ENCODE data around the gene SNX20.

GRCh38 chr16:50709061-50709684, 28.1 kb upstream of the SNX20 start:
- TF ChIP-seq, protein P1, sequence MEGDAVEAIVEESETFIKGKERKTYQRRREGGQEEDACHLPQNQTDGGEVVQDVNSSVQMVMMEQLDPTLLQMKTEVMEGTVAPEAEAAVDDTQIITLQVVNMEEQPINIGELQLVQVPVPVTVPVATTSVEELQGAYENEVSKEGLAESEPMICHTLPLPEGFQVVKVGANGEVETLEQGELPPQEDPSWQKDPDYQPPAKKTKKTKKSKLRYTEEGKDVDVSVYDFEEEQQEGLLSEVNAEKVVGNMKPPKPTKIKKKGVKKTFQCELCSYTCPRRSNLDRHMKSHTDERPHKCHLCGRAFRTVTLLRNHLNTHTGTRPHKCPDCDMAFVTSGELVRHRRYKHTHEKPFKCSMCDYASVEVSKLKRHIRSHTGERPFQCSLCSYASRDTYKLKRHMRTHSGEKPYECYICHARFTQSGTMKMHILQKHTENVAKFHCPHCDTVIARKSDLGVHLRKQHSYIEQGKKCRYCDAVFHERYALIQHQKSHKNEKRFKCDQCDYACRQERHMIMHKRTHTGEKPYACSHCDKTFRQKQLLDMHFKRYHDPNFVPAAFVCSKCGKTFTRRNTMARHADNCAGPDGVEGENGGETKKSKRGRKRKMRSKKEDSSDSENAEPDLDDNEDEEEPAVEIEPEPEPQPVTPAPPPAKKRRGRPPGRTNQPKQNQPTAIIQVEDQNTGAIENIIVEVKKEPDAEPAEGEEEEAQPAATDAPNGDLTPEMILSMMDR (IDR thresholded peaks at IDR 0.05): no peak
- TF ChIP-seq POLR2AphosphoS5 (IDR thresholded peaks at IDR 0.05; ENCODE audit: low read depth, low read length): no peak
- TF ChIP-seq SIN3A (IDR thresholded peaks at IDR 0.05; ENCODE audit: borderline replicate concordance, insufficient read depth, low read depth, low read length): no peak
- TF ChIP-seq REST (IDR thresholded peaks at IDR 0.05; ENCODE audit: insufficient read depth in 1 of 2, low read depth in 2 of 2, low read length in 1 of 2): no peak
